OCI-M1 (cell line): ENCODE measurements around the gene AIP.

Experiments used
- DNase-seq: peaks from one replicate; lab custom pipeline; 2025; lab: John Stamatoyannopoulos, UW

AIP gene

GRCh38 chr11:67493548-67494370 lies 10.9 kb downstream of the AIP start:
- DNase-seq, result no peak

DNA sequence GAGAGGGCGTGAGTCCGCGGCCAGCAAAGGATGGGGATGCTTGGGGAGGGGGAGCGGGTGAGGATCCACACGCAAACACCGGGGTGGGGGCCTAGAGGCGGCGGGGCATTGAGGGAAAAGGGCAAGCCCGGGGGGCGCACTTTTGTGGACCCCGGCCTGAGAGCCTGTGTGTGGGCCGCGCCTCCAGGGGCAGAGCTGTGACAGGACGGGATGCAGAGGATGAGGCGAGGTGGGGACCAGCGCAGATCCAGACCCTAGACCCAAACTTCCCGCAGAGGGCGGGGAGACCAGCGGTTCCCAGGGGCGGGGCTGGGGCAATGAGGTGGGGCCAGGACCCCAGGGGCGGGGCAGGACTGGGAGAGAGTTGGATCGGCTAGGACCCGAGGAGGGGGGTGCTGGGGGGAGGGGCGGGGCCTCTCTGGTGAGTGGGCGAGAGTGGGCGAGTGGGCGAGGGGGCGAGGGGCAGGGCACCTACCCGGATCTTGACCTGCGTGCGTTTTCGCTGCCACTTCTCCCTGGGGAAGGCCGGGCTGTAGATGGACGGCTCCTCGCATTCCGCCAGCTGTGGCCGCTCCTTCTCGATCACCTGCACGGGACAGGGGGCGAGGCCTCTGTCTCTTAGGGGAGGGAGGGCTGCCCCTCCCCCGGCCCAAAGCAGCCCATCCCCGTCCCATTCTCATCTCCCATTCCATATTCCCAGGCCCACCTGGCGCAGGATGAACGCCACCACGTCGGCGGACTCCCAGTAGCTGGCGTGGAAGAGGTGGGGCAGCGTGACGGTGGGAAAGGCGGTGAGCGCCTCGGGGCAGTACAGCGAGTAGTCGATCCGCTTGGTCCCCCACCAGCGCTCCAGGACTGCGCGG lies 11.8 kb downstream of the AIP start:
- DNase-seq, result no peak

- no peak for DNase-seq
Observed at GRCh38 chr11:67495234-67496005, 12.6 kb downstream of the AIP start.

- no peak for DNase-seq
Observed at GRCh38 chr11:67496113-67496512, 13.3 kb downstream of the AIP start.

DNA sequence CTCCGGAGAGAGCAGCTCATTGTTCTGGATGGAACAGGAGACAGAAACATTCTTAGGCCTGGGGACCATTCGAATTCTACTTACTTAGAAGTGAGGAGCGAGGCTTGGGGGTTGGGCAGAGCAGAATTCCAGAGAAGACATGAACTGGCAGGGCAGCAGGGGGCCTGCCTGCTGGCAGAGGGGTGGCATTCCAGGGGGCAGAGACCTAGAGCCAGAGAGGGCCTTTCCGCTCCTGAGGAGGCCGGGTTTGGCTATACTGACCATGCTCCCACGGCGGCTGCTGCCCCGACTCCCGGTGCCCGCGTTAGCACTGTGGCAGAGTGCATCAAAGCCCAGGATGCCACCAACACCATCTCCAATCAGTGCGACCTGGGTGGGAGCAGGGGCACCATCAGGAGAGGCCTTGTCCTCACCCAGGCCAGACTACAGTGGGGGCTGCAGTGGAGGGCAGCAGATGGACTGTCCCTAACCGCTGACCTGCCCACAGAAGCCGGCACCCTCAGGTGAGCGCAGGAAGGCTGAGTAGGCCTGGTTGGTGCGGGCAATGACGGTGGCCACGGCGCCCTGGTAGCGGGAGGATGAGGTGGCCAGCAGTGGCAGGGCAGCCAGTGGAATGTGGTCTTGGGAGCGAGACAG lies 14.9 kb downstream of the AIP start:
- no peak for DNase-seq

DNA sequence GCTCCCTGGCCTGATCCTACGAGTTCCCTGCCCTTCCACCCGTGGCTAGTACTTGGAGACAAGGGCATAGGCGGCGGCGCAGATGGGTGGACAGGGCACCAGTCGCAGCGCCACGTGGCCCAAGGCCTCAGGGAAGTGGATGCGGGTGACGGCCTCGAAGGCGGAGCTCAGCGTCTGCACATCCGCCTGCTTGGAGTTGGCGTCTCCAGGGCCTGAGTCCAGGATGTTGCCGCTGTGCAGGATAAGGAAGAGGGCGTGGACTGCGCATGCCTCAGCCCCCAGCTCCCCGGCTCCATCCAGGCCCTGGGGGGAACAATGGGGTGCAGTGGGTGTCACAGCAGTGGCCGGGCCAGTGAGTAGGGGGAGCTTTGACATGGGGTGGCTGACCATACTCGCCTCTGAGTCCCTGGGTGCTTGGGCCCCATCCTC lies 15.7 kb downstream of the AIP start:
- DNase-seq, result no peak

DNA sequence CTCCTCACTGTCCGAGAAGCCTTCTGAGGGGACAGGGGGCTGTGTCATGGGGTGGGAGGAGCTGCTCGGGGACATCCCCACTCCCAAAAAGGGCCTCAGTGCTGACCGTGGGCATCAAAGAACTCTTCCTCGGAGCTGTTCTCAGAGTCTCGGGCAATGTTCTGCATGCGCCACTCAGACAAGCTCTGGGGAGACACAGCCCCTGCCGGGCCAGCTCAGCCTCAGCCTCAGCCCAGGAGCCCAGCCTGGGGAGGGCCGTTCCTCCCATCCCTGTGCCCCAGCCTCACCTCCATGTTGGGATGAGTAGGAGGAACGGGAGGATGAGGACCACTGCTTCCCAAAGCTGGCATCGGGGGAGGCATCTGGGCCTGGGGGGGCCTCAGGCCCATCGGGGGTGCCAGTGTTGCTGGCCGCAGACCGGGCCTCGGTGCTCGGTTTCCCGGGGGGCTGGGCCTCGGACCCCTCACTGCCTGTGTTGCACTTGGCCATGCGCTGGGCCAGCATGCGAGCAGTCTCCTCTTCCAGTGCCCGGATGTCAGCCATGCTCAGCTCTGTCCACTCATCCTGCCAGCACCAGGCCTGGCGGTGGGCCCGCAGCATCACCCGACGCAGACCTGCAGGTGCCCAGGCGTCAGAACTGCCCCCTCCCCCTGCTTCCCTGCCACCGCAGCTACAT lies 17.1 kb downstream of the AIP start:
- no peak for DNase-seq

DNA sequence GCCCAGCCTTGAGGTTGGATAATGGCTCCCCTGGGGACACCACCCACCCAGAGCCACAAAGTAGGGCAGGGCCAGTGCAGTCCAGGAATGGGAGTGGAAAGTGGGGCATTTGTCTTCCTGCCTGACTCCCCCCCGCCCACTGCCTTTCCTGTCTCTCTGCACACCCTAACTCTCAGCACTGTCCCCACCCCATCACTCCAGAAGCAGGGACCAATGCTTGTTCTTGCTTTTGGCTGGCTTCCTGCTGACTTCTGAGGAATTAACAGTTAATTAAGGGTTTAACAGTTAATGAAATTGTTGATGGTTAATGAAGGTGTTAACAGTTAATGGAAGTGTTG lies 17.6 kb downstream of the AIP start:
- no peak for DNase-seq

GRCh38 chr11:67500831-67501715 lies 18.2 kb downstream of the AIP start:
- peak; percentile 19 for DNase-seq

DNA sequence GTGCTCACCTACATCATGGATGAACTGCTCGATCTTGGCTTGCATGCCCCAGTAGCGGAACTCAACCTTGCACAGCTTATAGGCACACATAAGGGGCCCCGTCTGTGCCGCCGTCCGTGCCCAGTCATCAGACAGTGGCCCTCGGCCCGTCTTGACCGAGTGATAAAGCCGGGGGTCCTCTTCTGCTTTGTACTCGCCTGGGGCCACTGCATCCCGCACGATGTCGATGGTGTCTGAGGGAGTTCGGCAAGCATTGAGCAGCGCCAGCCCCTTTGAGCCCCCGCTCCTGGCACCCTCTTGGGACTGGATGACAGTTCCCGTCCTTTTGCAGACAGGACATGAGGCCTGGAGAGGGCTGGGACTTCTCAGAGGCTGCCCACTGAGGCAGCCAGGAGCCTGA lies 19.0 kb downstream of the AIP start:
- no peak for DNase-seq

GRCh38 chr11:67502328-67502979 lies 19.6 kb downstream of the AIP start:
- DNase-seq, result no peak

- DNase-seq, result no peak
Observed at GRCh38 chr11:67503119-67504004, 20.5 kb downstream of the AIP start.

DNA sequence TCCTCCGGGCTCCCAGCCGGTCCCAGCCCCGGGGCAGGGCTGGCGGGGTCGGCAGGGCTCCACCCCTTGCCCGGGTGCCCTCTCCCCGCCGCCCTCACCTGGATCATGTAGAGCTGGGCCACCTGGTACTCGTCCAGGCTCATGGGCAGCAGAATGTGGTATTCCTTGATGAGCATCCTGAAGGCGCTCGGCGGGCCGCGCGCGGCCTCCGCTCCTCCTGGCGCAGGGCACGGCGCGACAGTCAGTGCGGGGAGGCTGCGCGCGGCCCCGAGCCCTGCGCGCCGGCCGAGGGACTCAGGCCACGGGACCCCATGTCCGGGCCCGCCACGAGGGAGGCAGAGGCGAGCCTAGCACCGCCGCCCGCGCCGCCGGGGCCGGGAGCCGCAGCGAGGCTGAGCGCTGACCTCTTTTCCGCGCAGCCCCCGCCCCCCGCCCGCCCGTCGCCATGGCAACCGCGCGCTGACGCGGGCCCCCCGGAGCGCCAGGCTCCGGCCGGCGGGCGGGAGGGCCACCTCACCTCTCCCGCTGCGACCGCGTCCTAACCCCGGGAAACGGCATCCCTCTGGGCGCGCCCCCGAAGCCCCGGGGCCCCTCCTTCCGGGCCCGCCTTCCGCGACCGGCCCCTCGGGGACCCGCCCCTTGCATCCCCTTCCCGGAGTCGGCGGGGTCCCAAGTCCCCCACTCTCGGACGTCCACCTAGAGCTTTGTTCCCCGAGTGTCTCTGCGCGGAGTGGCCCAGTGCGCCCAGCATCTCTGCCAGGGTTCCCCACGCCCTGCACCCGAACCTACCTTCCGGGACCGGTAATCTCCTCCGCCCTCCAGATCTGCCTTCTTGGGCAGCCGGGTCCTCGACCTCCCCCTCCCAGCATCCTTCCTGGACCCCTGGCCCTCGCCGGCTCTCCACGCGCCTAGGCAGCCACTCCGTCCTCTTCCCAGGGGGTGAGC lies 21.5 kb downstream of the AIP start:
- DNase-seq, result no peak

- DNase-seq, result peak; percentile 79
Observed at GRCh38 chr11:67504950-67505581, 22.2 kb downstream of the AIP start, which contains the start of gene PITPNM1. PITPNM1 (minus strand) TSS chr11:67505363; CDS start chr11:67504180, 1,183 bp downstream.

- DNase-seq, result peak; percentile 91
Observed at GRCh38 chr11:67505605-67506396, 23.0 kb downstream of the AIP start.

GRCh38 chr11:67506426-67507051 lies 23.7 kb downstream of the AIP start:
- DNase-seq, result no peak
